ENCODE measurements around the gene RNF19B.

RNF19B gene

DNA sequence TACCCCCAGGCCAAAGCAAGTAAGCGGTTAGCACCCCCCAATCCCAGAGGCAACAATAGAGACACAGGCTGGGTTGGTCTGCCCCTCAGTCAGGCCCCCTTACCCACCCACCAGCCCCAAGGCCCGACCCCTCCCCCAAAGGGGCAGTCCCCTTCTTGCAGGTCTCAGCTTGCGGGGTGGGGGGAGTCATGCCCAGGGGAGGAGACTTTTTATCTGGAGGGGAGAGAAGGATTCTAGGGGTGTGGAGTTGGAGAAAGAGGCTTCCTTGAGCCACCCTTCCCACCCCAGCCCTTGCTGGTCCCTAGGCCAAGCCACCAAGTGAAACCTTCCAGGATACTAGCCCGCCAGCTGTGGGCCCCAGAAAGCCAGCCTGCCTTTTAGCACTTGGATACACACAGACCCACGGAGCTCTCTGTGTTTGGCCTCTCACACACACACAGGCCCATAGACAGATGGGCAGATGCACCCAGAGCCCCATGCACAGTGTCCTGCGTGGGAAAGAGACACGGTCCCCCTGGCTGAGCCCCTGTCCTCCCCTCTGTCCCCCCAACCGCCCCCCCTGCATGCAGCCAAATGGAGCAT is 70.5 kb downstream of the RNF19B start:
- Histone ChIP-seq H3K9me3 (ENCODE audit: control insufficient read depth, low read length) (no peaks in the 10 kb centered on the region), H4K8ac (ENCODE audit: low read length) (no peak overlapping the region), H3K4me3 (ENCODE audit: insufficient read depth in 1 of 2, low read depth in 1 of 2, low read length in 2 of 2) (no peak overlapping the region), H2BK15ac (ENCODE audit: low read depth, poor library complexity, severe bottlenecking) (no peak overlapping the region), H2BK12ac (ENCODE audit: low read length in 2 of 2) (no peak overlapping the region), H3K27ac (ENCODE audit: low read length, poor library complexity, severe bottlenecking) (no peak overlapping the region), H3K18ac (ENCODE audit: low read depth in 1 of 2, low read length in 2 of 2) (no peak overlapping the region), H3K9ac (ENCODE audit: low read length) (no peak overlapping the region), H3K4me1 (ENCODE audit: control insufficient read depth, insufficient read depth, low read depth, low read length) (peaks cover 13% of the 10 kb centered on the region), H3K79me1 (replicated peaks; ENCODE audit: low read length, poor library complexity, severe bottlenecking) (no peaks in the 10 kb centered on the region), H3K14ac (ENCODE audit: low read length in 2 of 2) (no peak overlapping the region), H4K91ac (ENCODE audit: low read length) (no peak overlapping the region), H3K4ac (ENCODE audit: low read depth in 1 of 2, low read length in 2 of 2) (no peak overlapping the region), H3K4me2 (ENCODE audit: low read length, poor library complexity, severe bottlenecking) (peak overlapping the region; percentile 87), H2AK5ac (ENCODE audit: low read length, severe bottlenecking) (no peak overlapping the region), H3K36me3 (ENCODE audit: control insufficient read depth in 1 of 2, insufficient read depth in 2 of 2, low read depth in 1 of 2, low read length in 2 of 2) (peaks cover 0 to 3% of the 10 kb centered on the region in 2 experiments), H3K27me3 (ENCODE audit: control insufficient read depth in 1 of 2, insufficient read depth in 1 of 2, low read length in 2 of 2) (peaks cover 32 to 39% of the 10 kb centered on the region in 2 experiments), H2AFZ (ENCODE audit: low read depth, low read length) (no peak overlapping the region), H2BK5ac (ENCODE audit: low read depth, low read length, poor library complexity, severe bottlenecking) (no peak overlapping the region), H3K23ac (ENCODE audit: low read length in 2 of 2) (no peak overlapping the region), H2BK120ac (ENCODE audit: low read depth, low read length) (no peak overlapping the region)
- DNase-seq, result no peak
- 72% methylated on average over 5 of the region's 8 CpGs for WGBS

DNA sequence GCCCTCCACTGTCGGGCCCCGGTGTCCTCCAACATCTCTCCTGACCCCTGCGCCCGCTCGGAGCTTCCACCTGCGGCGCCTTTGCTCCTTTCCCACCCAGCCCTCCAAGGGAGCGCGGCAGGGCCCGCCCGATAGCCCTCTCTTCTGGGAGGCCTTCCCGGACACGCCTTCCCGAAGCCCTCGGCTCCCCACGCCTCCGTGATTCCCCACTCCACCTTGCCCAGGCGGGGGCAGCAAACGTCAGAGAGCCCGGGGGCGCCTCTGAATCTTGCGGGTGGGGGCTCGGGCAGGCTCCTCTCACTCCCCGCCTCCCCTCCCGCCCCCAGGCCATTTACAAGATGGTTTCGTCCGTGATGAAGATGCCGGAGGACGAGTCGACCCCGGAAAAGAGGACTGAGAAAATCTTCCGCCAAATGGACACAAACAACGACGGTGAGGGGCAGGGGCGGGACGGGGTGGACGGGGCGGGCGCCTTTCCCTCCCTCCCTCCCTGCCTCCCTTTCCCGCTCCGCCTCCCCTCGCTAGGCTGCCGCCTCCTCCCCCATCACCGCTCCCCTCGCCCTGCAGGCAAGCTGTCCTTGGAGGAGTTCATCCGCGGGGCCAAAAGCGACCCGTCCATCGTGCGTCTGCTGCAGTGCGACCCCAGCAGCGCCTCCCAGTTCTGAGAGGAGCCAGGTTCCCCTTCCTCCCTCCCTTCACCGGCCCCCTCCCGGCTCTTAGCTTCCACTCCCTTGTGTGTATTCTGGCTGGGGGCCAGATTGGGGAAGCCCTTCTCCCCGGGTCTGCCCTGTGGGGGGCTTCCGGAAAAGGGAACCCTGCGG is 71.2 kb downstream of the RNF19B start:
- peak overlapping the region; percentile 87 for H3K4me2 ChIP-seq (ENCODE audit: low read length, poor library complexity, severe bottlenecking)
- H2BK5ac ChIP-seq (ENCODE audit: low read depth, low read length, poor library complexity, severe bottlenecking), result no peak overlapping the region
- H3K4me1 ChIP-seq (ENCODE audit: control insufficient read depth, insufficient read depth, low read depth, low read length), result peaks cover 13% of the 10 kb centered on the region
- DNase-seq, result no peak
- no peak overlapping the region for H4K91ac ChIP-seq (ENCODE audit: low read length)
- no peak overlapping the region for H2BK12ac ChIP-seq (ENCODE audit: low read length in 2 of 2)
- 3% methylated on average over 47 of the region's 58 CpGs for WGBS
- H3K27me3 ChIP-seq (ENCODE audit: control insufficient read depth in 1 of 2, insufficient read depth in 1 of 2, low read length in 2 of 2), result peaks cover 39 to 46% of the 10 kb centered on the region in 2 experiments
- H3K4ac ChIP-seq (ENCODE audit: low read depth in 1 of 2, low read length in 2 of 2), result no peak overlapping the region
- peak overlapping the region in 1 of 2 experiments; percentile 54 for H3K18ac ChIP-seq (ENCODE audit: low read depth in 1 of 2, low read length in 2 of 2)
- H4K8ac ChIP-seq (ENCODE audit: low read length), result no peak overlapping the region
- peaks cover 0 to 3% of the 10 kb centered on the region in 2 experiments for H3K36me3 ChIP-seq (ENCODE audit: control insufficient read depth in 1 of 2, insufficient read depth in 2 of 2, low read depth in 1 of 2, low read length in 2 of 2)
- H3K79me1 ChIP-seq (replicated peaks; ENCODE audit: low read length, poor library complexity, severe bottlenecking), result no peaks in the 10 kb centered on the region
- H3K14ac ChIP-seq (ENCODE audit: low read length in 2 of 2), result no peak overlapping the region
- H3K4me3 ChIP-seq (ENCODE audit: insufficient read depth in 1 of 2, low read depth in 1 of 2, low read length in 2 of 2), result peak overlapping the region; percentile 48 to 66
- H2AFZ ChIP-seq (ENCODE audit: low read depth, low read length), result peak overlapping the region; percentile 29
- H3K9me3 ChIP-seq (ENCODE audit: control insufficient read depth, low read length), result no peaks in the 10 kb centered on the region
- H3K23ac ChIP-seq (ENCODE audit: low read length in 2 of 2), result no peak overlapping the region
- H3K27ac ChIP-seq (ENCODE audit: low read length, poor library complexity, severe bottlenecking), result no peak overlapping the region
- no peak overlapping the region for H2BK120ac ChIP-seq (ENCODE audit: low read depth, low read length)
- no peak overlapping the region for H3K9ac ChIP-seq (ENCODE audit: low read length)
- H2AK5ac ChIP-seq (ENCODE audit: low read length, severe bottlenecking), result no peak overlapping the region
- no peak overlapping the region for H2BK15ac ChIP-seq (ENCODE audit: low read depth, poor library complexity, severe bottlenecking)

DNA sequence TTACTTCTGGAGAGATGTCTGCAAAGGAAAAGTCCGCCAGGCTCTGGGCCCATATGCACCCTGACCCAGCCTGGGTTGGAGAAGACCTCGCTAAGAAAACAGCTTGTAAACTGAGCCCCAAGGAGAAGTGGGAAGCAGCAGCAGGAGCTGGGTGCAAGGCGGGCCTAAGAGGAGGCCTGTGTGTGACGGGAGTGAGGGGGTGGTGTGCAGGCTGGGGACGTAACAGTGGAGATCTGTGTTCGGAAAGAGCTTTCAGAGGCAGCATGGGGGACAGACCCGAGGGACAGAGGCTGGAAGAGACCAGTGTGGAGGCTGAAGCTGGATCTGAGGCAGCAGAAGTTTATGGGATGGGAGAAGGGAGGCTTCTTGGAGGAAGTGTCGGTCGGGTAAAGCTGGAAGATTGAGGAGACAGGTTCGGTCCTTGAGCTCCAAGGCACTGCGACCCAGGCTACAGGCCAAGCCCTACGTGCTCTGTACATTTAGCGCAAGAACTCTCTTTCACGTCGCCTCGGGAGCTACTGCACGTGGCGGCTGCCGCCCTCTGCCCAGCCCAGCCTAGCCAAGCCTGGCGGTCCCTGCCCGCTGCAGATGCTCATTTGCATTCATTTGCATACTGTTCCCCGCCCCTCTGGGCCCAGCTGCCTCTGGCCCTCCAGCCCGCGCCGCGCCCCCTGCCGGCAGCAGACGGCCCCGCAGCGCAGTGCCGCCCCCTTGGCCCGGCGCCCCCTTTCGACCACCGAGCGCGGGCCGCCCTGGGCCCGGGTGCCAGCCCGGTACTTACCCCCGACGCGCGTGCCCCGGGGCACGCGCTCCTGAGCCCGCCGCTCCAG is 72.0 kb downstream of the RNF19B start:
- DNase-seq, result no peak
- Histone ChIP-seq H3K4me1 (ENCODE audit: control insufficient read depth, insufficient read depth, low read depth, low read length) (peaks cover 13% of the 10 kb centered on the region), H2BK15ac (ENCODE audit: low read depth, poor library complexity, severe bottlenecking) (no peak overlapping the region), H2AK5ac (ENCODE audit: low read length, severe bottlenecking) (no peak overlapping the region), H2AFZ (ENCODE audit: low read depth, low read length) (no peak overlapping the region), H3K27ac (ENCODE audit: low read length, poor library complexity, severe bottlenecking) (no peak overlapping the region), H3K4ac (ENCODE audit: low read depth in 1 of 2, low read length in 2 of 2) (no peak overlapping the region), H3K18ac (ENCODE audit: low read depth in 1 of 2, low read length in 2 of 2) (no peak overlapping the region), H3K14ac (ENCODE audit: low read length in 2 of 2) (no peak overlapping the region), H3K9ac (ENCODE audit: low read length) (no peak overlapping the region), H3K9me3 (ENCODE audit: control insufficient read depth, low read length) (no peaks in the 10 kb centered on the region), H3K27me3 (ENCODE audit: control insufficient read depth in 1 of 2, insufficient read depth in 1 of 2, low read length in 2 of 2) (peaks cover 45 to 55% of the 10 kb centered on the region in 2 experiments), H3K23ac (ENCODE audit: low read length in 2 of 2) (no peak overlapping the region), H4K8ac (ENCODE audit: low read length) (no peak overlapping the region), H2BK5ac (ENCODE audit: low read depth, low read length, poor library complexity, severe bottlenecking) (no peak overlapping the region), H2BK120ac (ENCODE audit: low read depth, low read length) (no peak overlapping the region), H3K4me3 (ENCODE audit: insufficient read depth in 1 of 2, low read depth in 1 of 2, low read length in 2 of 2) (peak overlapping the region; percentile 48 to 66), H3K36me3 (ENCODE audit: control insufficient read depth in 1 of 2, insufficient read depth in 2 of 2, low read depth in 1 of 2, low read length in 2 of 2) (peaks cover 0 to 3% of the 10 kb centered on the region in 2 experiments), H2BK12ac (ENCODE audit: low read length in 2 of 2) (no peak overlapping the region), H3K4me2 (ENCODE audit: low read length, poor library complexity, severe bottlenecking) (peak overlapping the region; percentile 87), H4K91ac (ENCODE audit: low read length) (no peak overlapping the region), H3K79me1 (replicated peaks; ENCODE audit: low read length, poor library complexity, severe bottlenecking) (no peaks in the 10 kb centered on the region)
- WGBS, result 26% methylated on average over 49 of the region's 49 CpGs

DNA sequence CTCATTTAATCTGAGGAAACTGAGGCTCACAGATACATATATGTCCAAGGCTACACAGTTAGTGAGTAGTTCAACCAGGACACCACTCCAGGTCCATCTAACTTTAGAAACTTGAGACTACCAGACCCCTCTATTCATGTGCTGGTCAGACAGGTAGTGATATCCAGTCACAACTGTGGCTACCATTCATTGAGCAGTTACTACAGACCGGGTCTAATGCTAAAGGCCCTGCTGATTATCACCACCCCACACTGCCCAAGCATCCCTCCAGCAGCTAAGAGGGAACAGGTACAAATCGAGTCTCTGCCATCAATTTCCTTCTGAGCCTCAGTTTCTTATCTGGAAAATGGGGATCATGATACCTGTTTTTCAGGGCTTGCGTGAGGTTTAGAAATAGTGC is 73.0 kb downstream of the RNF19B start:
- DNase-seq, result no peak
- H3K79me1 ChIP-seq (replicated peaks; ENCODE audit: low read length, poor library complexity, severe bottlenecking), result no peaks in the 10 kb centered on the region

More for the DNA sequence above, 73.0 kb downstream of the RNF19B start:
- Histone ChIP-seq H2BK120ac (ENCODE audit: low read depth, low read length) (no peak overlapping the region), H3K4me2 (ENCODE audit: low read length, poor library complexity, severe bottlenecking) (no peak overlapping the region), H3K23ac (ENCODE audit: low read length in 2 of 2) (no peak overlapping the region), H3K18ac (ENCODE audit: low read depth in 1 of 2, low read length in 2 of 2) (no peak overlapping the region), H2BK5ac (ENCODE audit: low read depth, low read length, poor library complexity, severe bottlenecking) (no peak overlapping the region), H3K4me3 (ENCODE audit: insufficient read depth in 1 of 2, low read depth in 1 of 2, low read length in 2 of 2) (no peak overlapping the region), H3K4ac (ENCODE audit: low read depth in 1 of 2, low read length in 2 of 2) (no peak overlapping the region), H3K14ac (ENCODE audit: low read length in 2 of 2) (no peak overlapping the region), H2BK12ac (ENCODE audit: low read length in 2 of 2) (no peak overlapping the region), H4K8ac (ENCODE audit: low read length) (no peak overlapping the region), H3K9ac (ENCODE audit: low read length) (no peak overlapping the region), H2AK5ac (ENCODE audit: low read length, severe bottlenecking) (no peak overlapping the region), H2AFZ (ENCODE audit: low read depth, low read length) (no peak overlapping the region), H3K9me3 (ENCODE audit: control insufficient read depth, low read length) (no peaks in the 10 kb centered on the region), H3K4me1 (ENCODE audit: control insufficient read depth, insufficient read depth, low read depth, low read length) (peaks cover 13% of the 10 kb centered on the region), H4K91ac (ENCODE audit: low read length) (no peak overlapping the region), H3K36me3 (ENCODE audit: control insufficient read depth in 1 of 2, insufficient read depth in 2 of 2, low read depth in 1 of 2, low read length in 2 of 2) (peaks cover 0 to 3% of the 10 kb centered on the region in 2 experiments), H3K27me3 (ENCODE audit: control insufficient read depth in 1 of 2, insufficient read depth in 1 of 2, low read length in 2 of 2) (peaks cover 54 to 64% of the 10 kb centered on the region in 2 experiments), H2BK15ac (ENCODE audit: low read depth, poor library complexity, severe bottlenecking) (no peak overlapping the region), H3K27ac (ENCODE audit: low read length, poor library complexity, severe bottlenecking) (no peak overlapping the region)
- WGBS, result 95% methylated on average over 3 of the region's 3 CpGs

All from mesenchymal stem cell (in vitro differentiated cells and primary cell).